Liver (tissue), 9 donors: ENCODE measurements around the gene PDE9A. TPM values are rescaled to one million over a fixed set of nuclear protein-coding genes. Genes with fewer than 3 reads are reported as not detected.

Experiments used
- DNase-seq: peaks from one replicate; pipeline ENCODE4 v3.0.0-alpha.2; 2017; ENCODE audit warnings: low spot score
- H3K27ac ChIP-seq, 2 donors: one replicate each; pipeline ENCODE4 v1.7.0; 2013; ENCODE audit warnings: inconsistent platforms in 2 of 2, low read length in 2 of 2, control low read depth in 1 of 2, low read depth in 1 of 2, mild to moderate bottlenecking in 1 of 2
- H3K27me3 ChIP-seq, 4 donors: one replicate each; pipeline versions ENCODE4 v1.6.1 to v1.7.0; 2013; ENCODE audit warnings: low read length in 3 of 4, inconsistent platforms in 1 of 4, mild to moderate bottlenecking in 1 of 4, moderate library complexity in 1 of 4; ENCODE audit not compliant: control insufficient read depth in 4 of 4, insufficient read depth in 4 of 4
- H3K36me3 ChIP-seq, 4 donors: one replicate each; pipeline versions ENCODE4 v1.6.1 to v1.7.0; 2013; ENCODE audit warnings: low read length in 3 of 4, mild to moderate bottlenecking in 3 of 4, low read depth in 1 of 4, moderate library complexity in 1 of 4; ENCODE audit not compliant: control insufficient read depth in 4 of 4, insufficient read depth in 3 of 4
- H3K4me1 ChIP-seq, 4 donors: one replicate each; pipeline versions ENCODE4 v1.6.1 to v1.7.0; 2013; ENCODE audit warnings: low read length in 3 of 4, mild to moderate bottlenecking in 3 of 4, moderate library complexity in 1 of 4; ENCODE audit not compliant: control insufficient read depth in 4 of 4, insufficient read depth in 4 of 4
- H3K4me3 ChIP-seq, 3 donors: one replicate each; pipeline versions ENCODE4 v1.6.1 to v1.7.0; 2013; ENCODE audit warnings: low read length in 3 of 3, control low read depth in 1 of 3, low read depth in 1 of 3, mild to moderate bottlenecking in 1 of 3
- H3K9ac ChIP-seq, 2 donors: one replicate each; pipeline ENCODE4 v1.7.0; 2013; ENCODE audit warnings: low read length in 2 of 2, mild to moderate bottlenecking in 2 of 2, moderate library complexity in 2 of 2, control low read depth in 1 of 2, low read depth in 1 of 2
- H3K9me3 ChIP-seq, 4 donors: one replicate each; pipeline versions ENCODE4 v1.6.1 to v1.7.0; 2013; ENCODE audit warnings: low read length in 3 of 4; ENCODE audit not compliant: control insufficient read depth in 4 of 4
- EGR1 ChIP-seq, 2 donors: IDR thresholded peaks; 2 replicates each; pipeline ENCODE4 v1.6.1; 2016 to 2018; ENCODE audit warnings: antibody characterized with exemption in 2 of 2, low read depth in 2 of 2
- GABPA ChIP-seq, 2 donors: IDR thresholded peaks in 1 of 2; conservative IDR thresholded peaks in 1 of 2; 2 replicates each; pipeline ENCODE4 v1.6.1; 2016; ENCODE audit warnings: antibody characterized with exemption in 2 of 2, mild to moderate bottlenecking in 1 of 2, moderate library complexity in 1 of 2
- HNF4A ChIP-seq, 2 donors: conservative IDR thresholded peaks; 2 replicates each; pipeline ENCODE4 v1.6.1; 2016; ENCODE audit warnings: antibody characterized with exemption in 2 of 2, mild to moderate bottlenecking in 2 of 2
- HNF4G ChIP-seq: IDR thresholded peaks from 2 replicates; pipeline ENCODE4 v1.6.1; 2016; ENCODE audit warnings: antibody characterized with exemption
- NR2F2 ChIP-seq: IDR thresholded peaks from 2 replicates; pipeline ENCODE4 v1.6.1; 2016; ENCODE audit warnings: antibody characterized with exemption
- RAD21 ChIP-seq, 2 donors: IDR thresholded peaks; 2 replicates each; pipeline ENCODE4 v1.6.1; 2016; ENCODE audit warnings: antibody characterized with exemption in 2 of 2, mild to moderate bottlenecking in 2 of 2
- RXRA ChIP-seq, 2 donors: IDR thresholded peaks; 2 replicates each; pipeline ENCODE4 v1.6.1; 2017 to 2018; ENCODE audit warnings: antibody characterized with exemption in 2 of 2, mild to moderate bottlenecking in 1 of 2
- SP1 ChIP-seq: IDR thresholded peaks from 2 replicates; pipeline ENCODE4 v1.6.1; 2018; ENCODE audit warnings: antibody characterized with exemption, mild to moderate bottlenecking
- YY1 ChIP-seq: IDR thresholded peaks from 2 replicates; pipeline ENCODE4 v1.6.1; 2016; ENCODE audit warnings: antibody characterized with exemption, mild to moderate bottlenecking
- WGBS: extraction: QIAGEN DNeasy Blood & Tissue Kit; methylation state at CpG from one replicate; pipeline ENCODE4 v1.1.7; 2013; 5-methylcytosine and 5-hydroxymethylcytosine counted together
- polyA plus RNA-seq, 2 donors: library from polyadenylated mRNA; stranded (reverse) in 1 of 2; unstranded in 1 of 2; fragments of 200-250 nt in 1 of 2; fragments of >200 nt in 1 of 2; fragmentation: Nextera tagmentation in 1 of 2; extraction: Ambion mirVana in 1 of 2; gene quantifications; one replicate each; pipeline versions ENCODE4 v1.2.1 to v1.2.3, GENCODE V29; 2013 to 2015
- total RNA-seq, 2 donors: library from RNA; depleted of rRNA; stranded (reverse); fragments of >200 nt; gene quantifications; one replicate each; pipeline ENCODE4 v1.2.3, GENCODE V29; 2014
- TF ChIP-seq, protein P1 (sequence below): fragments of 150-350 bp; IDR thresholded peaks from 2 replicates; pipeline ENCODE4 v1.5.1; 2017; ENCODE audit warnings: improper control_type of control experiment, low read depth, low read length; ENCODE audit not compliant: missing input control
- TF ChIP-seq, protein P2 (sequence below): IDR thresholded peaks from 2 replicates; pipeline ENCODE4 v1.6.1; 2016; ENCODE audit warnings: antibody characterized with exemption
- TF ChIP-seq, protein P3 (sequence below): IDR thresholded peaks from 2 replicates; pipeline ENCODE4 v1.6.1; 2016; ENCODE audit warnings: antibody characterized with exemption, mild to moderate bottlenecking
- donor health status: healthy.
- donor health status: healthy.
- donor health status: healthy.
- donor health status: healthy.
- donor health status: healthy.

PDE9A gene
- total and polyA plus RNA-seq, 4 donors = 1.5 to 4.2 (median 2.7) TPM

DNA sequence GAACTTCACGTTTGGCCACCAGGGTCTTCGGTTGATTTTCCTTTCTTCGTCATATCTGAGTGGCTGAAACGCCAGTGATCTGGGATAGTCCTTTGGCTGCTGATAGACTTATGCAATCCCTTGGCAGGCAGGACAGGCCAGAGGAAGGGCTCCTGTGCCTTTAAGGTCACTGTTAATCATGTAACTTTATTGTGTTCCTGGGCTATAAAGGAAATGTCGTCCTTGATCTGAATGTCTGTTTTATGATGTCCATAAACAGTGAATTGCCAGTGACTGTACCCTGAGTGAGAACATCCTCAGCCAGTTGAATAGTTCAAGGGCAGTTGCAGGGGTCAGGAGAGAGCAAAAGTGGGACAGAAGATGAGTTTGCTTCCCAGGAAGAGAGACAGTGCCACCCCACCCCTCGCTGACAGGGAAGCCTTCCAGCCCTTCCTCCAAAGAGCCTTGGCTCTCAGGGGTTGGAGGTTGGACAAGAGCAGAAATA is 68.0 kb downstream of the PDE9A start:
- TF ChIP-seq EGR1 (IDR thresholded peaks at IDR 0.05; ENCODE audit: low read depth in 2 of 2) (no peak), SP1 (peak; percentile 71), HNF4A (conservative IDR thresholded peaks at IDR 0.05) (peak in 1 of 2 donors; percentile 32), RAD21 (IDR thresholded peaks at IDR 0.05) (peak in 1 of 2 donors; percentile 59), NR2F2 (peak; percentile 97), YY1 (peak; percentile 10), RXRA (IDR thresholded peaks at IDR 0.05) (peak; percentile 66 to 84), GABPA (IDR thresholded peaks at IDR 0.05 in 1 of 2, conservative IDR thresholded peaks at IDR 0.05 in 1 of 2) (no peak)
- TF ChIP-seq, protein P1, sequence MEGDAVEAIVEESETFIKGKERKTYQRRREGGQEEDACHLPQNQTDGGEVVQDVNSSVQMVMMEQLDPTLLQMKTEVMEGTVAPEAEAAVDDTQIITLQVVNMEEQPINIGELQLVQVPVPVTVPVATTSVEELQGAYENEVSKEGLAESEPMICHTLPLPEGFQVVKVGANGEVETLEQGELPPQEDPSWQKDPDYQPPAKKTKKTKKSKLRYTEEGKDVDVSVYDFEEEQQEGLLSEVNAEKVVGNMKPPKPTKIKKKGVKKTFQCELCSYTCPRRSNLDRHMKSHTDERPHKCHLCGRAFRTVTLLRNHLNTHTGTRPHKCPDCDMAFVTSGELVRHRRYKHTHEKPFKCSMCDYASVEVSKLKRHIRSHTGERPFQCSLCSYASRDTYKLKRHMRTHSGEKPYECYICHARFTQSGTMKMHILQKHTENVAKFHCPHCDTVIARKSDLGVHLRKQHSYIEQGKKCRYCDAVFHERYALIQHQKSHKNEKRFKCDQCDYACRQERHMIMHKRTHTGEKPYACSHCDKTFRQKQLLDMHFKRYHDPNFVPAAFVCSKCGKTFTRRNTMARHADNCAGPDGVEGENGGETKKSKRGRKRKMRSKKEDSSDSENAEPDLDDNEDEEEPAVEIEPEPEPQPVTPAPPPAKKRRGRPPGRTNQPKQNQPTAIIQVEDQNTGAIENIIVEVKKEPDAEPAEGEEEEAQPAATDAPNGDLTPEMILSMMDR = peak; percentile 7
- TF ChIP-seq, protein P2, sequence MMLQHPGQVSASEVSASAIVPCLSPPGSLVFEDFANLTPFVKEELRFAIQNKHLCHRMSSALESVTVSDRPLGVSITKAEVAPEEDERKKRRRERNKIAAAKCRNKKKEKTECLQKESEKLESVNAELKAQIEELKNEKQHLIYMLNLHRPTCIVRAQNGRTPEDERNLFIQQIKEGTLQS = no peak
- TF ChIP-seq, protein P3, sequence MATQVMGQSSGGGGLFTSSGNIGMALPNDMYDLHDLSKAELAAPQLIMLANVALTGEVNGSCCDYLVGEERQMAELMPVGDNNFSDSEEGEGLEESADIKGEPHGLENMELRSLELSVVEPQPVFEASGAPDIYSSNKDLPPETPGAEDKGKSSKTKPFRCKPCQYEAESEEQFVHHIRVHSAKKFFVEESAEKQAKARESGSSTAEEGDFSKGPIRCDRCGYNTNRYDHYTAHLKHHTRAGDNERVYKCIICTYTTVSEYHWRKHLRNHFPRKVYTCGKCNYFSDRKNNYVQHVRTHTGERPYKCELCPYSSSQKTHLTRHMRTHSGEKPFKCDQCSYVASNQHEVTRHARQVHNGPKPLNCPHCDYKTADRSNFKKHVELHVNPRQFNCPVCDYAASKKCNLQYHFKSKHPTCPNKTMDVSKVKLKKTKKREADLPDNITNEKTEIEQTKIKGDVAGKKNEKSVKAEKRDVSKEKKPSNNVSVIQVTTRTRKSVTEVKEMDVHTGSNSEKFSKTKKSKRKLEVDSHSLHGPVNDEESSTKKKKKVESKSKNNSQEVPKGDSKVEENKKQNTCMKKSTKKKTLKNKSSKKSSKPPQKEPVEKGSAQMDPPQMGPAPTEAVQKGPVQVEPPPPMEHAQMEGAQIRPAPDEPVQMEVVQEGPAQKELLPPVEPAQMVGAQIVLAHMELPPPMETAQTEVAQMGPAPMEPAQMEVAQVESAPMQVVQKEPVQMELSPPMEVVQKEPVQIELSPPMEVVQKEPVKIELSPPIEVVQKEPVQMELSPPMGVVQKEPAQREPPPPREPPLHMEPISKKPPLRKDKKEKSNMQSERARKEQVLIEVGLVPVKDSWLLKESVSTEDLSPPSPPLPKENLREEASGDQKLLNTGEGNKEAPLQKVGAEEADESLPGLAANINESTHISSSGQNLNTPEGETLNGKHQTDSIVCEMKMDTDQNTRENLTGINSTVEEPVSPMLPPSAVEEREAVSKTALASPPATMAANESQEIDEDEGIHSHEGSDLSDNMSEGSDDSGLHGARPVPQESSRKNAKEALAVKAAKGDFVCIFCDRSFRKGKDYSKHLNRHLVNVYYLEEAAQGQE = peak; percentile 12
- Histone ChIP-seq H3K4me3 (no peak overlapping the region), H3K27me3 (no peaks in the 10 kb centered on the region), H3K9ac (no peak overlapping the region), H3K27ac (peak overlapping the region; percentile 34 to 51), H3K9me3 (no peaks in the 10 kb centered on the region), H3K4me1 (peaks cover 7 to 23% (median 14%) of the 10 kb centered on the region in 4 donors), H3K36me3 (no peaks in the 10 kb centered on the region)
- no peak for DNase-seq
- WGBS = 15% methylated on average over 6 of the region's 6 CpGs

DNA sequence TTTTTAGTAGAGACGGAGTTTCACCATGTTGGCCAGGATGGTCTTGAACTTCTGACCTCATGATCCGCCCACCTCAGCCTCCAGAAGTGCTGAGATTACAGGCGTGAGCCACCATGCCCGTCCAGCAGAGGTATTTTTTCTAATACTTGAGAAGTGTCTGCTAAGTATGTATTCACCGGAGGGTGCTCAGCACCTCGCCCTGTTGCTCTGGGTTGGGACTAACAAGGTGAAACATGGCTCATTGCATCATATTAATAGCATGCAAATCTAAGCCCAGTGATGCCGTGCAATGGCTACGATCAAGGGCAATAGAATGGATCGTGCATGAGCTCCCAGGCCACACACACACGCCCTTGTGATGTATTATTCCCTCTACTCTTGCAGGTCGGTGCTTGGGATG is 68.7 kb downstream of the PDE9A start:
- H3K9me3 ChIP-seq = no peaks in the 10 kb centered on the region
- H3K4me1 ChIP-seq = peaks cover 7 to 23% (median 14%) of the 10 kb centered on the region in 4 donors
- no peak overlapping the region for H3K9ac ChIP-seq
- H3K27ac ChIP-seq = no peak overlapping the region
- no peak overlapping the region for H3K4me3 ChIP-seq
- no peaks in the 10 kb centered on the region for H3K27me3 ChIP-seq
- WGBS = 85% methylated on average over 11 of the region's 11 CpGs
- TF ChIP-seq HNF4G = no peak
- no peaks in the 10 kb centered on the region for H3K36me3 ChIP-seq
- no peak for DNase-seq
